Erythroblast (primary cell): ENCODE measurements around the gene MUC16.

Experiments used
- GATA1 ChIP-seq: IDR thresholded peaks from 2 replicates; pipeline ENCODE4 v1.6.1; 2011; ENCODE audit warnings: low read depth, mild to moderate bottlenecking, control low read depth, low read length, moderate library complexity
- POLR2A ChIP-seq: IDR thresholded peaks from 2 replicates; pipeline ENCODE4 v1.6.1; 2011; ENCODE audit warnings: mild to moderate bottlenecking, low read length

DNA sequence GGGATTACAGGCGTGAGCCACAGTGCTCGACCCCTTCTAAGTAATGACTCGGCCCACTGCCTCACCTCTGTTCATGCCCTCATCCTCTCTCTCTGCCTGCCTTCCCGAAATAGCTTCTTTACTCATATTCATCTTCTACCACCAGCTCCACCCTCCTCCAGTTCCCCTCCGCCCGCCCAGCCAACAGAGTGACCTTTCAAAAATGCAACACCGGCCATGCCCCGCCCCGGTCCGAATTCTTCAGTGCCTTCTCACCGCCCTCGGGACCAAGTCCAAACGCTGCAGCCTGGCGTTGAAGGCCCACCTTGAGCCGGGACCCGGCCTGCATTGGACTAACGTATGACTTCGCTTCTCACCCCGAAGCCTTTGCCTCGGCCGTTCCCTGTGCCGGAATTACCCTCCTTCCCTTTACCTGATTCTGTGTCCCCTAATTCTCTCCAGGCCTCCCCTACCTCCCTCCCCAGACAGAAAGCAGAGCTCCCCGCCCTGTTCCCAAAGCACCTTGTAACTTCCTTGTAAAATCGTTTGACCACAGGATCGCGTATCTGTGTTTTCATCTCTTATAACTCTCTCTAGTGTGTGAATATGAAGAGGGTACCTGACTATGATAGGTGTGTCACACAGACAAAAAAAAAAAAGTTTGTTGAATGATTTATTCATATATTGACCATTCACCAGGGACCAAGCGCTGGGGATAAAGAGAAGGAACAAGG is 8.1 kb upstream of the MUC16 start:
- TF ChIP-seq POLR2A (no peak), GATA1 (no peak)
